Omental fat pad (tissue), 4 donors: Measurements from ENCODE around the gene GDE1. TPM values are rescaled to one million over a fixed set of nuclear protein-coding genes. Genes with fewer than 3 reads are reported as not detected.
A peak's percentile ranks its signal among the peaks of the same experiment; 100 is the strongest.

Source experiments
- ATAC-seq: fragments of 150-250 bp; one replicate; pipeline ENCODE4 v1.9.1; 2016; ENCODE audit warnings: mild to moderate bottlenecking, moderate library complexity; ENCODE audit not compliant: low FRiP score
- DNase-seq: peaks from one replicate; pipeline ENCODE4 v3.0.0-alpha.2; 2019; ENCODE audit warnings: low spot score
- total RNA-seq, 4 donors: library from RNA; depleted of rRNA; stranded (reverse); fragments of >200 nt; gene quantifications; one replicate each; pipeline ENCODE4 v1.1.0, GENCODE V29; 2016
- TF ChIP-seq, protein P1 (sequence below), 3 donors: fragments of 450-650 bp; IDR thresholded peaks; one replicate each; pipeline ENCODE4 v1.5.1; 2016 to 2017; ENCODE audit warnings: antibody characterized with exemption in 3 of 3, mild to moderate bottlenecking in 3 of 3, moderate library complexity in 2 of 3

GDE1 gene
- total RNA-seq, 4 donors from 2014 or later = 38.7 to 68.0 (median 49.8) TPM

GRCh38 chr16:19523559-19524355, 1.9 kb upstream of the GDE1 start, which contains the start of gene CCP110:
TSS of gene CCP110 (plus strand) at chr16:19523942. CDS start at chr16:19527882, 3,940 bp downstream.
- DNase-seq = peak; percentile 91
- ATAC-seq = peak; percentile 82
- TF ChIP-seq, protein P1, sequence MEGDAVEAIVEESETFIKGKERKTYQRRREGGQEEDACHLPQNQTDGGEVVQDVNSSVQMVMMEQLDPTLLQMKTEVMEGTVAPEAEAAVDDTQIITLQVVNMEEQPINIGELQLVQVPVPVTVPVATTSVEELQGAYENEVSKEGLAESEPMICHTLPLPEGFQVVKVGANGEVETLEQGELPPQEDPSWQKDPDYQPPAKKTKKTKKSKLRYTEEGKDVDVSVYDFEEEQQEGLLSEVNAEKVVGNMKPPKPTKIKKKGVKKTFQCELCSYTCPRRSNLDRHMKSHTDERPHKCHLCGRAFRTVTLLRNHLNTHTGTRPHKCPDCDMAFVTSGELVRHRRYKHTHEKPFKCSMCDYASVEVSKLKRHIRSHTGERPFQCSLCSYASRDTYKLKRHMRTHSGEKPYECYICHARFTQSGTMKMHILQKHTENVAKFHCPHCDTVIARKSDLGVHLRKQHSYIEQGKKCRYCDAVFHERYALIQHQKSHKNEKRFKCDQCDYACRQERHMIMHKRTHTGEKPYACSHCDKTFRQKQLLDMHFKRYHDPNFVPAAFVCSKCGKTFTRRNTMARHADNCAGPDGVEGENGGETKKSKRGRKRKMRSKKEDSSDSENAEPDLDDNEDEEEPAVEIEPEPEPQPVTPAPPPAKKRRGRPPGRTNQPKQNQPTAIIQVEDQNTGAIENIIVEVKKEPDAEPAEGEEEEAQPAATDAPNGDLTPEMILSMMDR (IDR thresholded peaks at IDR 0.05) = no peak

DNA sequence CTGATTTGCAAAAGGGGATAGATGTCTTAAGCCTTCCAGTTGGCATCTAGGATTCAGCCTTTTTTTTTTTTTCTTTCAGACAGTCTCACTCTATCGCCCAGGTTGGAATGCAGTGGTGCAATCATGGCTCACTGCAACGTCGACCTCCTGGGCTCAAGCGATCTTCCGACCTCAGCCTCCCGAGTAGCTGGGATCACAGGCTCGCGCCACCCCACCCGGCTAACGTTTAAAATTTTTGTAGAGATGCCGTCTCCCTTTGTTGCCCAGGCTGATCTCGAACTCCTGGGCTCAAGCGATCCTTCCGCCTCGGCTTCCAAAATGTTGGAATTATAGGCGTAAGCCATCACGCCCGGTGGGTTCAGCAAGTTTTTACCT, 1.3 kb upstream of the GDE1 start:
- ATAC-seq = no peak
- TF ChIP-seq, protein P1 (IDR thresholded peaks at IDR 0.05) = no peak

GRCh38 chr16:19522760-19523159, 862 bp upstream of the GDE1 start:
- TF ChIP-seq, protein P1 (IDR thresholded peaks at IDR 0.05) = no peak
- no peak for ATAC-seq
- no peak for DNase-seq

More for the DNA sequence above, 1.3 kb upstream of the GDE1 start:
- no peak for DNase-seq

DNA sequence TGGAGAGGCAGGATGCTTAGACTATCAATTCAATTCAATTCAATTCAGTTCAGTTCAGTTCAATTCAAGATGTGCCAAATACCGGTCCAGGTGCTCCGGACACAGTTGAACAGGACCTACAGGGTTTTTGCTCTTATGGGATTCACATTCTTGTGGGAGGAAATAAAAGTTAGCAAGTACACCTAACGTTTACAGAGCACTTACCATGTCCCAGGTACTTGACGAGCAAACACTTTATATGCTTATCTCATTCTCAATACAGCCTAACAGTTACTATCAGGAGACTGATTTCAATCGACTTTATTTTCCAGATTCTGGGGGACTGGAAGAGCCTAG, 467 bp upstream of the GDE1 start:
- DNase-seq = no peak
- TF ChIP-seq, protein P1 (IDR thresholded peaks at IDR 0.05) = no peak
- no peak for ATAC-seq

- ATAC-seq = peak; percentile 23
- TF ChIP-seq, protein P1 (IDR thresholded peaks at IDR 0.05) = no peak
- DNase-seq = no peak
Observed at GRCh38 chr16:19520861-19521331, 1.0 kb downstream of the GDE1 start.

GRCh38 chr16:19518388-19518787, 3.5 kb downstream of the GDE1 start:
- ATAC-seq (no peak), DNase-seq (no peak)
- TF ChIP-seq, protein P1 (IDR thresholded peaks at IDR 0.05) = no peak
